Measurements from ENCODE around the gene STRIT1.
"Not testable (repeated sequence)": the region's sequence is repeated elsewhere in the genome, so short reads cannot be mapped to it uniquely, and the experiment has no call there.

Gene STRIT1

DNA sequence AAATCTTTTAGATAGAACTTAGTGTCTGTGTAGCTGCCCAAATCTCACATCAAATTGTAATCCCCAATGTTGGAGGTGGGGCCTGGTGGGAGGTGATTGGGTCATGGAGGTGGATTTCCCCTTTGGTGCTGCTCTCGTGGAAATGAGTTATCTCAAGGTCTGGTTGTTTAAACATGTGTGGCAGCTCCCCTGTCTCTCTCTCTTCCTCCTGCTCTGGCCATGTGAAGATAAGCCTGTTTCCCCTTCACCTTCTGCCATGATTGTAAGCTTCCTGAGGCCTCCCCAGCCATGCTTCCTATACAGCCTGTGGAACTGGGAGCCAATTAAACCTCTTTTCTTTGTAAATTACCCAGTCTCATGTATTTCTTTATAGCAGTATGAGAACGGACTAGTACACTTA lies 30.6 kb downstream of the STRIT1 start:
- DNase-seq, result not testable (repeated sequence)

DNA sequence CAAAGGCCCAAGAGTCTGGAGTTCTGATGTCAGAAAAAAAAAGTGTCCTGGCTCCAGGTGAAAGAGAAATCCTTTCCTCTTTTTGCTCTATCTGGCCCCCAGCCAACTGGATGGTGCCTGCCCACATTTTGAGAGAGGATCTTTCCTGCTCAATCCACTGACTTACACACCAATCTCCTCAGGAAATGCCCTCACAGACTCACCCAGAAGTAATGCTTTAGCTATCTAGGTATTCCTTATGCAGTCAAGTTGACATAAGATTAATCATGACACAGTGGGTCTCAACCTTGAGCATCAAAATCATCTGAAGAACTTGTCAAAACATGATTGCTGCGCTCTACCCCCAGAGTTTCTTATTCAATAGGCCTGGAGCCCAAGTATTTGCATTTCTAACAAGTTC lies 31.2 kb downstream of the STRIT1 start:
- no peak for DNase-seq

DNA sequence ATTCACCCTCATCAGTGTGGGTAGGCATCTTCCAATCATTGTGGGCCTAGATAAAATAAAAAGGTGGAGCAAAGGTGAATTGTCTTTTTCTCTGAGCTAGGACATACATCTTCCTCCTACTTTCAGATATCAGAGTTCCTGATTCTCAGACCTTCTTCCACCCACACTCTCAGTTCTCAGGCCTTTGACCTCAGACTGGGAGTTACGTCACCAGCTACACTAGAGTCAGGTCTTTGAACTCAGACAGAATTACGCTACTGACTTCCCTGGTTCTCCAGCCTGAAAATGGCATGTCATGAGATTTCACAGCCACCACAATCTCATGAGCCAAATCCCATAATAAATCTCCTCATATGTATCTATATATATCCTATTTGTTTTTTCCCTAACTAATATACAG lies 39.0 kb downstream of the STRIT1 start:
- no peak for DNase-seq

DNA sequence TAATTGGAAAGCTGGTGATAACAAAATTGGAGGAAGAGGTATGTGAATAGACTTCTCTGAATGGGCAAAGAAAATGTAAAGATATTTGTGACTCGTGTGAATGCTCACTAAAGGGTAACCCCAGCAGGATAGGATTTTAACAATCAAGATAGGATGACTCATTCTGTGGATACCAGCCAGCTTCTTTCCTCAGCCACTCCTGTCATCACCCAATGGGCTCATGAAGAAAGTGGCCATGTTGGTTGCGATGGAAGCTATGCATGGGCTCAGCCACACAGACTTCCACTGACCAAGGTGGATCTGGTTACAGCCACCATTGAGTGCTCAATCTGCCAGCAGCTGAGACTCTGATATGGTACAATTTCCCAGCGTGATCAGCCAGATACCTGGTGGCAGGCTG lies 40.9 kb downstream of the STRIT1 start:
- no peak for DNase-seq

DNA sequence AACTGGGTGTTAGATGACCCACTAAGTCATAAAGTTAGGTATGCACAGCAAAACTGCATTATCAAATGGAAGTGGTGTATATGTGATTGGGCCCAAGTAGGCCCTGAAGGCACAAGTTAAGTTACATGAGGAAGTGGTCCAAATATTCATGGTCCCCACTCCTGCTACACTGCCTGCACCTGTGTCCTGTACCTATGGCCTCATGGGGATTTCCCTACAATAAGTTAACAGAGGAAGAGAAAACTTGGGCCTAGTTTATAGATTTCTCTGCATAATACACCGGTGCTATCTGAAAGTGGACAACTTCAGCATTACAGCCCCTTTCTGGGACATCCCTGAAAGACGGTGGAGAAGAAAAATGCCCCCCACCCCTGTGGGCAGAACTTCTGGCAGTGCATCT lies 41.5 kb downstream of the STRIT1 start:
- no peak for DNase-seq

DNA sequence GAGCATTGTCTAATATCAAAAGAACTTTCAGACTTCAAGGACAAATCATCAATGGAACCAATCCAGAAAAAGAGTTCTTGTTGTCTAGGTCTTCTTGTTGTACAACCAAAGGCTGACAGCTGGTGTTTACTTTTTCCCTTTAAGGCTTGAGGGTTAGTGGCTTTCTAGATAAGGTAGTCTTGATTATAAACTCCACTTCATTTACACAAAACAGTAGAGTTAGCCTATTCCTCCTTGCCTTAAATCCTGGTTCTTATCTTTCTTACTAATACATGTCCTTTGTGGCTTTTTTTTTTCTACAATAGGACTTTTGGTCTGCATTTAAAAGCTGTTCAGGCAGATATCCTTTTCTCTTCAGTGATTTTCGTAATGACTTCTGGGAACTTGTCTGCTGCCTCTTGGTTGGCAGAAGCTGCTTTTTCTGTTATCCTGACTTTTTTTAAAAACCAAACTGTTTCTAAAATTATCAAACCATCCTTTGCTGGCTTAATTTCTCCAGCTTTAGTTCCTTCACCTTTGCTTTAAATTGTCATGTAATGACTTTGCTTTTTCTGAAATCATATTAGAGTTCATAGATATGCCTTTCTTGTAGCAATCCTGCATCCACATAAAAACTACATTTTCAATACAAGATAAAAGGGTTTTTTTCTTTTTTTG lies 44.8 kb downstream of the STRIT1 start:
- no peak for DNase-seq

DNA sequence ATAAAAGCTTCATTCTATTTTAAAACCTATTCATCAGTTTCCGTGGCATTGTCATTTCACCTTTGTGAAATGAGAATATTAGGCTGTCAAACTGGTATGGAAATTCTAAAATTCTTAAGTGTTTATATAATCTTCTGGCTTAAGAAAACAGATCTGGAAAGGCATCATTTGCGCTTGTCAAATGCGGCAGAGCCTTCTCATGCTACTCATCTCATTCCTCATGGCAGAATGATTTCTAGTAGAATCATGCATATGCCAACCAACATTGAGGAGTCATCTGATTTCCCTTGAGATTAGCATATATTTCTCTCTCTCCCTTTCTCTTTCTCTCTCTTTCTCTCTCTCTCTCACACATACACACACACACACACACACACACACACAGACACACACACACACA lies 48.8 kb downstream of the STRIT1 start:
- no peak for DNase-seq

DNA sequence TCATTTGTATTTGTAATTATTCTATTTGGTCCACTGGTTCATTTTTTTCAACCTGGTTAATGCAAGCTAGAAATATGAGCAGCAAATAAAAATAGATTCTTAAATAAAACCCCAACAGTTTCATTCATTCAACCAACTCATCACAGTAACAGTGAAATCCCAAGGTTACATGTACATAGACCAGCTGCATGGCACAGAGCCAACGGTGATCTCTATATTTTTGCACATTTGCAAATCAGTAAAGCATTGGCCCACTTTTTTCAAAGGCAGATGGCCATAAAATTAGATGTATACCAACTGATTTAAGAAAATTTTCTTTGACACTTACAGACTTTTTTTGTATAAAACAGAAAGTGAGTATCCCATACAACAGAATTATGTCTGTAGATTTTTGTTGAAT lies 49.3 kb downstream of the STRIT1 start:
- DNase-seq, result no peak

DNA sequence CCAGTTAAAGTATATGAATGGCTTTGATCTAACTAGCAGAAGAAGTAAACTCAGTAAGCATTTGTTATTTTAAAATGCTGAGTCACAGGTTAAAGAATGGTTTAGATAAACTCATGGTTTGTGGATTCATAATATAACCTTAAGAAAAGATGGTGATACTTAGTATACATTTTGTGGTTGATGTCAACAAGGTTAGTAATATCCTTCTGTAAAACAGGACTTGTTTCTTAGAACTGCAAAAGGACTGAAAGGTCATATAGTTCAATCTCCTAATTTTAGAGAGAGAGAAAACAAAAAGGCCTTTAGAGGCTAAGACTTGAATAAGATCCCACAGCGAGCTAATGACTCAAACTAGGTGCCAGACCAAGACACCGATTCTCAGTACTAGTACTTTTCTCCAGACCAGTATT lies 50.0 kb downstream of the STRIT1 start:
- DNase-seq, result no peak

DNA sequence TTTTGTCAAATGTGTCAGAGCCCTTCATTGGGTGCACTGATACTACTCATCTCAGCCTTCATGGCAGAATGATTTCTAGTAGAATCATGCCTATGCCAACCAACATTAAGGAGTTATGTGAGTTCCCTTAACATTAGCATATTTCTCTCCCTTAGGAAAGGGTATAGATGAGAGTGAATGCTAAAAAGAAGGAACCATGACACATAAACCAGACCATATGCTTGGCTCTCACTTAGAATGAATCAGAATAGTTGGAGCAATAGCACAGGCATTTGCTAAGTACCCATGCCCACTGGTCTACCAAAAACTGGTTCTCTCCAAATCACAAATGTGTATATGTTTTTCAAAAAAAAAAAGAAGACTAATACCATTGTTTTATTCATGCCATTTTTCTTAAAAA lies 51.1 kb downstream of the STRIT1 start:
- no peak for DNase-seq

DNA sequence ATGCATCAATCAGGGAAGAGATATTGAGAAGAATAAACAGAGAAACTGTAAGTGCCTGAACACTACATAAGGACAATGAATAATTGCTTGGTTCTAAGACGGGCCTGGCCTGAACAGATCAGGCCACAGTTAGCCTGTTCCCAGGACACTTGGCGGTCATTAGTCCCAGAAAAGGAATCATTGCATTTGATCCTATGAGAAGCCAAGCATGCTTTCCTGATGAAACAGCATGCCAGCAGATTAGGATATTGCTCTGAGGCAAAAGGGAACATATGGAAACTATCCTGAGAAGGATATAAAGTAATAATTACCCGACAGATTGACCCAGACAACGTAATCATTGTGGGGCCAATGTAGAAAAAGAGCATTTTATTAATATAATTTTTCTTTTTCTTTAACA lies 51.9 kb downstream of the STRIT1 start:
- no peak for DNase-seq
